C1 segment of cervical spinal cord (tissue), 14 donors: ENCODE measurements around the gene FRMPD4.

Experiments
- DNase-seq, 14 donors: peaks; one replicate each; lab custom pipeline; 2025; lab: John Stamatoyannopoulos, UW

Gene FRMPD4

GRCh38 chrX:12366440-12366839 is 228.2 kb downstream of the FRMPD4 start:
- DNase-seq: no peak

- DNase-seq: no peak
Measured at GRCh38 chrX:12367254-12367653, 229.0 kb downstream of the FRMPD4 start.

- DNase-seq: no peak
Measured at GRCh38 chrX:12370497-12370986, 232.3 kb downstream of the FRMPD4 start.

- DNase-seq: no peak
Measured at GRCh38 chrX:12372111-12372510, 233.8 kb downstream of the FRMPD4 start.

GRCh38 chrX:12374286-12374685 is 236.0 kb downstream of the FRMPD4 start:
- DNase-seq: no peak

GRCh38 chrX:12378253-12378652 is 240.0 kb downstream of the FRMPD4 start:
- DNase-seq: no peak

- DNase-seq: no peak
Measured at GRCh38 chrX:12378706-12379105, 240.4 kb downstream of the FRMPD4 start.

- no peak for DNase-seq
Measured at GRCh38 chrX:12379671-12380070, 241.4 kb downstream of the FRMPD4 start.

- DNase-seq: no peak
Measured at GRCh38 chrX:12383196-12383595, 244.9 kb downstream of the FRMPD4 start.

- no peak for DNase-seq
Measured at GRCh38 chrX:12390301-12390700, 252.0 kb downstream of the FRMPD4 start.

GRCh38 chrX:12396584-12396983 is 258.3 kb downstream of the FRMPD4 start:
- no peak for DNase-seq

- DNase-seq: no peak
Measured at GRCh38 chrX:12400218-12400617, 261.9 kb downstream of the FRMPD4 start.

GRCh38 chrX:12401252-12401651 is 263.0 kb downstream of the FRMPD4 start:
- DNase-seq: no peak

- DNase-seq: no peak
Measured at GRCh38 chrX:12403474-12404082, 265.3 kb downstream of the FRMPD4 start.

- DNase-seq: no peak
Measured at GRCh38 chrX:12405306-12405705, 267.0 kb downstream of the FRMPD4 start.

- no peak for DNase-seq
Measured at GRCh38 chrX:12410523-12410922, 272.2 kb downstream of the FRMPD4 start.

- no peak for DNase-seq
Measured at GRCh38 chrX:12411831-12412230, 273.6 kb downstream of the FRMPD4 start.

- no peak for DNase-seq
Measured at GRCh38 chrX:12412561-12412960, 274.3 kb downstream of the FRMPD4 start.

GRCh38 chrX:12419591-12419990 is 281.3 kb downstream of the FRMPD4 start:
- no peak for DNase-seq

GRCh38 chrX:12421918-12422317 is 283.6 kb downstream of the FRMPD4 start:
- DNase-seq: no peak

GRCh38 chrX:12423346-12423745 is 285.1 kb downstream of the FRMPD4 start:
- DNase-seq: no peak

GRCh38 chrX:12425496-12425895 is 287.2 kb downstream of the FRMPD4 start:
- DNase-seq: no peak

- DNase-seq: no peak
Measured at GRCh38 chrX:12426420-12426819, 288.1 kb downstream of the FRMPD4 start.

- no peak for DNase-seq
Measured at GRCh38 chrX:12434493-12434892, 296.2 kb downstream of the FRMPD4 start.
